HCEC 1CT (cell line): ENCODE data around the gene MANEA.

Source experiments
- DNase-seq: peaks from one replicate; pipeline ENCODE4 v3.0.0-alpha.2; 2017

Gene MANEA

GRCh38 chr6:95589067-95589466, 11.7 kb downstream of the MANEA start:
- DNase-seq: no peak

GRCh38 chr6:95589826-95590570, 12.7 kb downstream of the MANEA start:
- DNase-seq: no peak

- DNase-seq: no peak
Observed at GRCh38 chr6:95593025-95593424, 15.7 kb downstream of the MANEA start.

GRCh38 chr6:95596021-95596420, 18.7 kb downstream of the MANEA start:
- DNase-seq: no peak

GRCh38 chr6:95599706-95600105, 22.4 kb downstream of the MANEA start:
- no peak for DNase-seq

- DNase-seq: peak; percentile 87
Observed at GRCh38 chr6:95601133-95601532, 23.8 kb downstream of the MANEA start.

- peak; percentile 70 for DNase-seq
Observed at GRCh38 chr6:95614094-95614493, 36.8 kb downstream of the MANEA start.

GRCh38 chr6:95629551-95629950, 52.2 kb downstream of the MANEA start:
- DNase-seq: no peak

- no peak for DNase-seq
Observed at GRCh38 chr6:95636552-95637431, 59.5 kb downstream of the MANEA start.

- DNase-seq: no peak
Observed at GRCh38 chr6:95648636-95649035, 71.3 kb downstream of the MANEA start.

GRCh38 chr6:95649451-95649850, 72.1 kb downstream of the MANEA start:
- DNase-seq: no peak

GRCh38 chr6:95654176-95654575, 76.8 kb downstream of the MANEA start:
- DNase-seq: no peak

GRCh38 chr6:95658886-95659285, 81.6 kb downstream of the MANEA start:
- DNase-seq: no peak
